GM23248 (cell line): ENCODE results near the gene ARMC3.

Experiments
- EZH2 ChIP-seq: fragments of 200-600 bp; sonication (generic); IDR thresholded peaks from 2 replicates; pipeline ENCODE4 v1.6.1; 2018; ENCODE audit warnings: antibody characterized with exemption, mild to moderate bottlenecking; ENCODE audit not compliant: insufficient read depth, poor library complexity, severe bottlenecking
- EZH2phosphoT487 ChIP-seq: fragments of 200-600 bp; sonication (generic); IDR thresholded peaks from 2 replicates; pipeline ENCODE4 v1.6.1; 2018; ENCODE audit warnings: antibody characterized with exemption, moderate library complexity, mild to moderate bottlenecking, low read depth; ENCODE audit not compliant: insufficient read depth

- TF ChIP-seq EZH2 (no peak), EZH2phosphoT487 (no peak)
Observed at GRCh38 chr10:22962817-22963216, 35.0 kb downstream of the ARMC3 start.
